GM18502 (cell line): ENCODE measurements around the gene PROC.
"Not testable (repeated sequence)": the region's sequence is repeated elsewhere in the genome, so short reads cannot be mapped to it uniquely, and the experiment has no call there.

Experiments
- ATAC-seq: cut with Tn5 transposase; IDR thresholded peaks from one replicate; pipeline ENCODE4 v1.9.1; 2021; ENCODE audit warnings: mild to moderate bottlenecking; ENCODE audit not compliant: unreplicated experiment, poor library complexity

The PROC gene

DNA sequence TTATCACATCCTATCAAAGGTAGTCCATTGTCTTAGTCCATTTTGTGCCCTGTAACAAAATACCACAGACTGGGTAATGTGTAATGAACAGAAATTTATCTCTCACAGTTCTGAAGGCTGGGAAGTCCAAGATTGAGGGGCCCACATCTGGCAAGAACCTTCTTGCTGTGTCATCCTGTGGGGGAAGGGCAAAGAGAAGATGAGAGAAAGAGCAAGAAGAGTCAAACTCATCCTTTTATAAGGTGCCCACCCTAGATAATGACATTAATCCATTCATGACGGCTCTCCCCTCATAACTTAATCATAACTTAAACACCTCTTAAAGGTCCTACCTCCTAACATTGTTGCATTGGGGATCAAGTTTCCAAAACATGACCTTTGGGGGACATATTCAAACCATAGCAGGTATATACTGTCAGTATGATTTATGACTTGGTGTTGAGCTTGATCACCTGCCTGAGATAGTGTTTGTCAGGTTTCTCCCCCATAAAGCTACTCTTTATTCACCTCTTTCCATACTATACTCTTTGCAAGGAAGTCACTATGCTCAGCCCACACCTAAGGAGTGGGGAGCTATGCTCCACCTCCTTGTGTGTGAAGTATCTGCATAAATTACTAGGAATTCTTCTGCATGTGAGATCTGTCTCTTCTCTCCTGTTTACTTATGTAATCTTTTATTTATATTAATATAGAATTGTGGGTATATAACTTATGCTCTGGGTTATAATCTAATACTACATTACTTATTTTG lies 25.2 kb upstream of the PROC start:
- ATAC-seq, result no peak

DNA sequence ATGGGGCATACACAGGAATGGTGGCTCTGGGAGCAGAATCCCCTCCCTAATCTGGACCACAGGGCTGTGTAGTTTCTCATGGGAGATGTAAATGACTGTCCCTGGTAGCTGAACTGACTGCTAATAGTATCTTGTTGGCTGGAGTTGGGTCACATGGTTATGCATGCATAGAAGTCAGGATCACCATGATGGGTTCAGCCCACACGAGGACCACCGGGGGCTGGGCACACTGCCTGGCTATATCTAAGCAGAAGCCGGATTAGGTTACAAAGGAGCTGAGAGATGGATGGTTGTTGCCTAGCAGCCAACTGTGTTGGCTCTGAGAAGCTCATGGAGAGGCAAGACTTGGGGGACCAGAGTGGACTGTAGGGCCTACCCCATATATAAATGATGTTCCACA lies 23.7 kb upstream of the PROC start:
- no peak for ATAC-seq

DNA sequence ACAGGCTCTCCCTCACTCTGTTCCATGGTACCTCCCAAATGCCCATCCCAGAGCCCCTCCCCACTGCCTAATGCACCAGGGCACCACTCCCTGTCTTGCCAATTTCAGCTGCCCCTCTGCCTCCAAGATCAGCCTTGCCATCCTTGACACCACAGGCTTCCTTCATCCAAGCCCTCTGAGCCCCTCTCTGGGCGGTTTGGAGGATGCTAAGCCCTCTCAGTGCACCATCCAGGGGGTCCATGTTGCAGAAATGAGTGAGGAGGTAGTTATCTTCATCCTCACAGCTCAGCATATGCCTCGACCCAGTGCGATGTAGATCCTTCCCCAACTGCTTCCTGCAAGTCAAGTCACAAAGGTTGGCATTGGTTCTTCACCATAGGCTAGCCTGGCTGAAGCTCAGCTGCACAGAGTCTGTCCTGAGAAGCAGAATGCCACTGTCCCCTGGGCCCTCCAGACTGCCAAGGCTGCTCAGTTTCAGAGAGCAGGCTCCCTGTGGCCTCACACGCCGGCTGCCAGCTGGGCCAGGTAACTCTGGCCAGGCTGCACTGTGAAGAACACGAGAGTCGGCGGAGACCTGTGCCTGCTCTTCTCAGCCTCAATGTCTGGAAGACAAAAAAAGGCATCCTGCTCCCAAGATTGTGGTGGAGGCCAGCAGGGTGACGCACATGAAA lies 20.5 kb upstream of the PROC start:
- ATAC-seq, result peak; percentile 10

DNA sequence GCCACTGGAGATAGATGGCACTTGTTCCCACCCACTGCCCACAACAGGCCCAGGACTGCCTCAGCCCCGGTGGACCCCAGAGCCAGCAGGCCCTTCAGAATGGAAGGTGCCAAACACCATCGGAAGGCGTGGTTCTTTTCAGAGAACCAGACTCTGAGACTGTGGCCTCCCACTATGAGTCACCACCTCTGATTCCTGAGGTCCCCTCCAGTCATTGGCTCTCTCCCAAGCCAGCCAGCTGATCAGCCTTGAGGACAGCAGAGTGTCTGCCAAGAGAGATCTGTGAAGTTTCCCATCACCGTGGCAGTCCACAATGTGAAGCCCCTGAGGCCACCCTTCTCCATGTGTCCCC lies 20.0 kb upstream of the PROC start:
- ATAC-seq, result peak; percentile 94

DNA sequence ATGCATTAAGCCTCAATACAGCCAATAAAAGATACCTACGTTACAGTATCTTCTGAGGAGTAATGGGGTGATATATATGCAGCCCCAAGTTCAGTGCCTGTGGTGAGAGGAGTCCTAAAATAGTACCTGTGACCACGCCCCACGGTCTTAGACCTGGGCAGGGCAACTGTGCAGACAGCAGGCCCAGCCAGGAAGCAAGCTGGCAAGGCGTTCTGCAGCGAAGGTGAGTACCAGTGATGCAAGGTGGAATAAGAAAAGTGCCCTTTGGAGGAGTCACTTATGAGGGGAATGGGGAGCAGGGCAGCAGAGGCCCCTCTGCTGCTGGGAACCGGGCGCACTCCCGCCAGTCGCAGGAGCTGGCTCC lies 17.7 kb upstream of the PROC start:
- no peak for ATAC-seq

DNA sequence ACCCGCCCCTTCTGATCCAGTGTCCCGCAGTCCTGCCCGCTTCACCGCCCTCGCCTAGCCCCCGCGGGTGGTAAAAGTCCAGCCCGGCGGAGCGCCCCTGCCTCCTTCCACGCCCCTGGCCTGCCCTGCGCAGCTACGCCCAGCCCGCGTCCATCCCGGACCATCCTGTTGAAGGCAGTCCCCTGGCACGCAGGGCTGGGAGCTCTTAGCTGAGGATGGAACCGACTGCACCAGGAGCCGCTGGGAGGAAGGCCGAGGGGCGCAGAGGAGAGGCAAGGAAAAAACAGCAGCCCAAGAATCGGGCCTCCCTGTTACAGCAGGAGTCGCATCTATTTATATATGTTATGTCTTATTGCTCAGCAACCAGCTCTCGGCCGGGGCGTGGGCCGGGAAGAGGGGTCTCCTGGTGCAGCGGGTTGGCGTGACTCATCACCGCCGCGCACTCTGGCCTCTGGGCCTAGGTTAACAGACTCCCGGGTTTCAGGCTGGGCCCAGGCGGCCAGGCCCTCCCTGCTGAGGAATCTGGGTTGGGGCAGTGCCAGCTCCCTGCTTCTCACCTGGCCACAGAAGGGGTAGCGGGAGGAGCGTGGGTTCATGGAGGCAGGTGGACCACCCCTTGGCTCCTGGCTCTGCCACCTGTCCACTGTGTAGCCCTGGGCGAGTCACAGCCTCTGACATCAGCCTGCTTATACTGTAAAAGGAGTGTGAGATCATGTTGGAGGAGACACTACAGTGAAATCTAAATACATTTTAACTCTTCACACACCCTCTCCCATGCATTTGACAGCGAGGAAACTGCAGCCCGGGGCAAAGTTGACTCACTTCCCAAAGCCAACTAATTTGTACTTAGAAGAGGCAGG lies 17.1 kb upstream of the PROC start:
- ATAC-seq, result no peak

DNA sequence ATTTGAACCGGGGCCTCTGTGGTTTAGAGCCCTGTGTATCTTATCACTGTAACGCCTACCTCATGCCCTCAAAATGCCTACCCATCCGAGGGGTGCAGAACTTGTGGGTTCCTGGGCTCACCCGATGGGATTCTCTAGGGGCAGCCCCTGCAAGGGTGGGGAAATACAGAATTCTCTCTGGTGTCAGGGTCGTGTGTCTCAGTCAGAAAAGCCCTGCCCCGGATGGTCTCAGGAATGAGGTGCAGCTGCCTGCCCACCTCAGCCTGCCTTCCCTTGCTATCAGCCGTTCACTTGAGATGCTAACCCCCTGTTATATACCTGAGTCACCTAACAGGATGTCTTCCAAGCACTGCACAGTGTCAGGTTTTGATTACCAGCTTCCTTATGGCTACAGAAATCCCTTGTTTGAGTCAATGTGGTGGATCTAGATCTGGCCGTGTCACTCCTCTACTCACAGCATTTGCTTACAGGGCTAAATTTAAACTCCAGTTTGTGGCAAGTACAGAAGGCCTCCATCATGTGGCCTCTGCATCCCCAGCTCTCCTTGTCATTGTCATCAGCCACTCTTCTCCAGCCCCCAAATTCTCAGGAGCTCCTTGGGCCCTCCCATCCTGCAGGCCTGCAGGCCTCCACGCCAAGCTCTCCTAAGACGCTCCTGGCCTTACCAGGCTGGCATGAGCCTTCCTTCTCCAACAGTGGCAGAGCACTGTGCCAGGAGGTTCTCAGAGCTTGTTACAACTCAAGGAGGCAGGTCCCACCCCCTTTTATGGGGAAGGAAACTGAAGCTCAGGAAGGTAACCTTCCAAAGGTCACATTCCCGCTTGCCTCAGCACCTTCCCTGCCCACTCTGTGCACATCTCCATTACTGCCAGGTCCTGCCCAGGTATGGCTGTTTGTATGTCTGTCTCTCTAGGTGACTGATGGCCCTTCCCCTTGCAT lies 16.2 kb upstream of the PROC start:
- ATAC-seq, result peak; percentile 34

DNA sequence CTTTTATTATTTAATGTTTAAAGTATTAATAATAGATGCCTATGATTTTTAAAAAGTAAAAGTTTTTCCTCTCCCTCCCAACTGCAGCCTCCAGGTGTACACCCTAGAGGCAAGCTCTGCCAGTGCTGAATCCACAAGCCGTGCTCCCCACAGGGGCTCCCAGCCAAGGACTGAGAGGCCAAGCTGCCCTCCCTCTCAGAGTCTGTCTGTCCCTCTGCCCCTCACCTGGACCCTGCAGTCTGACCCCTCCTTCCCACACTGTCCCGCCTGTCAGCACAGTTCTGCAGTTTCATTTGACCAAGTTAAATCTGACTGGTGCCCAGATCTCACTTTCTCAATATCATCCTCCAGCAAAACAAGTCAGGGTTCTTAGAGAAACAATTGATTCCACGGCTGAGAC lies 14.8 kb upstream of the PROC start:
- ATAC-seq, result no peak

DNA sequence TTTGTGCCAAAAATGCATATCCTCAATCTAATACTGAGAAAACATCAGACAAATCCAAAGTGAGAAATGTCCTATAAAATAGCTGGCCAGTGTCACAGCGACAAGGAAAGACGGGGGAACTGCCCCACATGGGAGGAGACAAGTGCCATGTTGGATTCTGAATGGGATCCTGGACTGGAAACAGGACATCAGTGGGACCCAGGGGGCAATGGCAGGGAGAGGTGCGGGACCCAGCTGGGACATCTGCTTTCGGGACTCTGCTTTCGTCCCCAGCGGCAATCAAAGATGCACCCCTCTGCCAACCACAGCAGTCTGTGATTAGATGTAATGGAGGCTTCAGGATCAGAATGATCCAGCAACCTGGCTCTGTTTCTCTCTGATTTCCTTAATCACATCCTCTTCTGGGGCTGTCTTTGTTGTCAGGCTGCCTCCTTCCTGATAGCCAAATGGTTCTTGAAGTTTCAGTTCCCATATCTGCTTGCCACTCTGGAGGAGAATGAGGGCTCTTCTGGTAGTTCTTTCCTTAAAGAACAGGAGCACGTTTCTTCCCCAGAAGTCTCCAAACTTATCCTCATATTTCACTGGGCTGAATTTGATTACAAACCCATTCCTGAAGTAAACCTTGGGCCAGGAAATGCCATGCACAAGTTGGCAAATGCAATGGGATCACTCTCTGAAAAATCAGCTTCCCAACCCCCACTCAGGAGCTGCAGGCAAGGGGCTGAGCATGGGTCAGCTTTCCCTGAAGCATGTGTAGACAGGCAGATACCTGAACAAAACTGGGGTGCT lies 13.6 kb upstream of the PROC start:
- ATAC-seq, result no peak

DNA sequence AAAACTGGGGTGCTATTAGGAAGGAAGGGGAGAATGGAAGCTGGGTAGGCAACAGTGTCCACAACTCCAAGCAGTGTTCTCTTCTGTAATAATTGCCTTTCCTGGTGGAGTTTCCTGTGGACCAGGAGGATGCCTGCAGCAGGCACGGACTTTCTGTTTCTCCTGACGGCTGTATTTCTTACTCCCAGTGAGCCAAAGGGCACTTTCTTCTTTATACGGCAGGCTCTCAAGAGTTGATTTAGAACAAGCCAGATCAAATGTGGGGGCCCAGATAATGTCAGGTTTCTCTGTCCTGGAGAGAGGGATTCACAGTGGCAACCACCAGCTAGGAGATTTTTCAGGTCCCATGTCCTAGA lies 13.0 kb upstream of the PROC start:
- no peak for ATAC-seq

DNA sequence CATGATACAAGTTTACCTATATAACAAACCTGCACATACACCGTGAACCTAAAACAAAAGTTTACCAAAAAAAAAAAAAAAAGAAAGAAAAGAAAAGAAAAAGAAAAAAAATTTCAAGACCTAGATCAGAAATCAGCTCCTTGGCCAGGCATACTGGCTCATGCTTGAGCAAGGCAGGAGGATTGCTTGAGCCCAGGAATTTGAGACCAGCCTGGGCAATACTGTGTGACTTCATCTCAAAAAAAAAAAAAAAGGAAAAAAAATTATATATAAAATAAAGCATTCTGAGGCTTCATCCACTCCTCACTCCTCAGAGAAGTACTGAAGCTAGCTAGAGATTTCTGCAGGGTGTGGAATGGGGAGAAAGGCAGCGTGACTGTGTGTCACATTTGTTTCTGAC lies 11.8 kb upstream of the PROC start:
- no peak for ATAC-seq

DNA sequence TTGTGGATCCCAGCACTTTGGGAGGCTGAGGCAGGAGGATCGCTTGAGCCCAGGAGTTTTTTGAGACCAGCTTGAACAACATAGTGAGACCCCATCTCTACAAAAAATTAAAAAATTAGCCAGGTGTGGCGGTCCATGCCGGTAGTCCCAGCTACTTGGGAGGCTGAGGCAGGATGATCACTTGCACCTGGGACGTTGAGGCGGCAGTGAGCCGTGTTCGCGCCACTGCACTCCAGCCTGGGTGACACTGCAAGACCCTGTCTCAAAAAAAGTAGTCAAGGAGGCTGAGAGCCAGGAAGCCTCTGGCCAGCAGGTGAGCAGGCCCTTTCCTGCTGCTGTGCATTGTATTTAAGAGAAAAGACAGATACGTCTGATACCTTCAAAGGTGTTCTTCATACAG lies 11.1 kb upstream of the PROC start:
- ATAC-seq, result no peak

DNA sequence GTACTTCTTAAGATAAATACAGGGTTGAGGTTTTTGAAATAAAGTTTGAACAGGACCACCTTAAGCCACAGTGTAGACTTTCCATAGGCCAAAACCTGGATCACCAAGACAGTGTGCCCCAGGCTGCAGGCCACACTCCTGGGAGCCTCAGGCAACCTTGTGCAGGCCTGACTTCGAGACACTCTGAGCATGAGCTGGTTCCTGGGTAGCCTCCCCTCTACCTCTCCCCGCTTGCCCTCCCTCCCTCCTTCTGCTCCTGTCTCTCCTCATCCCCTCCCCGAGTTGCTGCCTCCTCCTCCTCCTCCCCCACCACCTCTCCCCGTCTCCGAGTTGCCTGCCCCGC lies 10.6 kb upstream of the PROC start:
- ATAC-seq, result peak; percentile 27

DNA sequence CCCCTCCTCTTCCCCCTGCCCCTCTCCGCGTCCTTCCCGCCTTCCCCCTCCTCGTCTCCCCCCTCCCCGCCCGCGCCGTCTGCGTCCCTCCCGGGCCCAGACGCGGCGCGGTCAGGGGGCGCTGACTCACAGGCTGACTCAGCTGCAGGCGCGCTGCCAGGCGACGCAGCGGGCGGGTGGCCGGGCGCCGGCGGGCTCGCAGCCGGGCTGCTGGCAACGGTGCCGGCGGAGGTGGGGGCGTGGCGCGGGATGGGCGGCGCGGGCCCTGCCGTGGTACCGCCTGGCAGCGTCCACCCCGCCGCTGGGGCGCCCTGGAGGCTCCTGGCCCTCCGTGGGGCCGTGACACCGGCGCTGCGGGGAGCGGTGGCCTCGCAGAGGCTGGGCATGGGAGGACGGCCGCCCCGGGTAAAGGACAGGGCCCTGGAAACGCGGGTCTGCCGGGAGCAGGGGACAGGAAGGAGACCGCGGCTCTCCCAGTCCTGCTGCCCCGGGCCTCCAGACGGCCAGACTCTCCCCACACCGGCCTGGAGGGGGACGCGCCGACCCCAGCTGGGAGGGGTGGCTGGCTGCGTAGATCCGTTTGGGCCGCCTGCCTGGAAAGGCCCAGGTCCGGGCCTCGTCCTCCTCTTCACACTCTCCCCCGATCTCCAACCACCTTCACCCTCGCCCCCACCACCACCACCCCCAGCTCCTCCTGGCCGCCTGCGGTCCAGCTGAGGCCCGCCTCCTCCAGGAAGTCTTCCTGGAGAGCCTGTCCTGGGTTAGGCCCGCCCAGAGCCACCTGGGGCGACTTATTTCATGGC lies 10.0 kb upstream of the PROC start:
- peak; percentile 78 for ATAC-seq

DNA sequence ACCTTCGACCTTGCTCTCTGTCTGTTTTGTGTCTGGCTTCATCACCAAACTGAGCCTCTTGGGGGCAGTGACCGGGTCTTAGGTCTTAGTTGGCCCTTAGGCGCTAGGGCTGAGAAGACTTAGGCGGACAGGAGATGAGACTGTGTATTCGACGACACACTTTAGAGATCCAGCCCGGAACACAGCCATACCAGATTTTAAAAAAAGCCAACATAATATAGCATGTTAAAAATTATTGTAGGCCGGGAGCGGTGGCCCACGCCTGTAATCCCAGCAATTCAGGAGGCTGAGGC lies 9.5 kb upstream of the PROC start:
- no peak for ATAC-seq

DNA sequence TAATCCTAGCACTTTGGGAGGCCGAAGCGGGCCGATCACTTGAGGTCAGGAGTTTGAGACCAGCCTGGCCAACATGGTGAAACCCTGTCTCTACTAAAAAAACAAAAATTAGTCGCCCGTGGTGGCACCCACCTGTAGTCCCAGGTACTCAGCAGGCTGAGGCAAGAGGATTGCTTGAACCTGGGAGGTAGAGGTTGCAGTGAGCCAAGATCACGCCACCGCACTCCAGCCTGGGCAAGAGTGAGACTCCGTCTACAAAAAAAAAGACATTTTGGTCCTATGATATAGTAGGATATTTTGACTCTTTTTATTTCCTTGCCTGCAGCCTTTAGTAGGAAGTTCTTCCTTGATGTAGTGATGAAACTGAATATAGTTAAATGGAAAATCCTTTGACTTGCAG lies 8.5 kb upstream of the PROC start:
- not testable (repeated sequence) for ATAC-seq

DNA sequence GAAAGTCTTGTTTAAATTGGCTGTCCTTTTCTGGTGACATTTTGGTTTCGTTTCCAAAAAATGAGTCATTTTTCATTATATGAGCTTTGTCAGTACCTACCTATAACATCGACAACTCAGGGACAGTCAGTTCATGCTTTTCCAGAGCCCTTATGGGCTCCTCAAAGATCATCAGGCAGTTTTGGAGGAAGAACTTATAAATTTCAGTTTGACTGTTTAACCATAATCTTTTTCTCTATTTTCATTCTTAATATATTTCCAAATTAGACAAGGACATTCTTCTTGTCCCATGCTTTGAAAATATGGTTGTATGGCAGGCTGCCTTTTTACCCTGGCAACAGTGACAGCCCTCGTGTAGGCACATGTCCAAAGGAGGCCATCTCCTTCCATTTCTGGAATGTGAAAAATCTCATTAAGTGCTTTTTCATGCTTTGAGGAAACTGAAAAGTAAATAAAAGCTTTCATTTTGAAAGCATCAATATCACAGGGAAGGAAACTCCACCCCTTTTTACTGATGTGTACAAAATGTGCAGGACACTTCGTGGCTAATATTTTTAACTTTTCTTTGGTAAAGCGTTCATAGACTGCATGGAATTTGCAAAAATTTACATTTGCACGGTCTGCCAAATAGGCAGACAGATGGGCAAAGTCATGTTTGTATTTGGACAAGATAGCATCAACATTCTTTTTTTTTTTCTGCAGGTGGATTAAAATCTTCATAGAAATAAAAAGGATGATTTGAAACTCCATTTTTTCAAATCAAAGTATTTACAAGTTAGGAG lies 7.2 kb upstream of the PROC start:
- ATAC-seq, result peak; percentile 59

DNA sequence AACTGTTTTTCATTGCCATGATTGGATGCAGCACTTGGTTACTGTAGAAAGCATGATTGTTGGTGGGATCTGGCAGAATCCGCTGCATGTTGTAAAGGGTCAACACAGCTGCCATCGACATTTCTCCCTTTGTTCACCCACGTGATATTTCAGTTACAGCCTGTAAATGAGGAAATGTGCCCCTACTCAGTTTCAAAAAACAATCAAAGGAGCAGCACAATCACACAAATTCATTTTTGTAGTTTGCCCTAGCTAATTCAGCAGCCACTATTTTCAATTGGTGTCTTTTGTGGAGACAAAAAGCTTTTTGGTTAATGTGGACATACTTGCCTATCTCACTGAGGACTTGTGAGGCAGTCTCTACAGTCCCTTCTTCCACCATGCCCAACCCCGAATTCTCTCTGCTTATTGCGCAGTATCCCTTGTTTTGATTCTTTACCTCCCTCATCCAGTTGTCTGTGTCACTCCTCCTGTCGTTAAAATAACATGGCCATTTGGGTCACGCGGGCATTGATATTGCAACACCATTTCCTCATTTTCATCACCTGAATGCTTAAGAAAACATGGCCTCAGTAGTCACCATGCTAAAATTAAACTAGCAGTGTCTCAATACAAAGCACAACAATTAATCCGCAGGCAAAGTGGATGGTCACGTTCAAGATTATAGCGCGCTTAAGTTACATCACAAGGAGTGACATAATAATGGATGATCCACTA lies 6.4 kb upstream of the PROC start:
- ATAC-seq, result no peak
